ENCODE results near the gene MINDY4.

MINDY4 gene

GRCh38 chr7:30776971-30777370 is 5.8 kb downstream of the MINDY4 start:
- DNase-seq = no peak

- no peak for DNase-seq
Measured at GRCh38 chr7:30778255-30779025, 7.2 kb downstream of the MINDY4 start.

- no peak for DNase-seq
Measured at GRCh38 chr7:30779574-30779973, 8.4 kb downstream of the MINDY4 start.

GRCh38 chr7:30780941-30781340 is 9.7 kb downstream of the MINDY4 start:
- no peak for DNase-seq

GRCh38 chr7:30782690-30783089 is 11.5 kb downstream of the MINDY4 start:
- no peak for DNase-seq

GRCh38 chr7:30785786-30786185 is 14.6 kb downstream of the MINDY4 start:
- no peak for DNase-seq

- no peak for DNase-seq
Measured at GRCh38 chr7:30787486-30787885, 16.3 kb downstream of the MINDY4 start.

GRCh38 chr7:30788640-30789333 is 17.6 kb downstream of the MINDY4 start:
- DNase-seq = no peak

GRCh38 chr7:30789334-30789711 is 18.1 kb downstream of the MINDY4 start:
- no peak for DNase-seq

GRCh38 chr7:30790356-30790755 is 19.1 kb downstream of the MINDY4 start:
- DNase-seq = no peak

- DNase-seq = no peak
Measured at GRCh38 chr7:30791114-30791513, 19.9 kb downstream of the MINDY4 start.

GRCh38 chr7:30795161-30795948 is 24.1 kb downstream of the MINDY4 start:
- no peak for DNase-seq

GRCh38 chr7:30796105-30796869 is 25.1 kb downstream of the MINDY4 start:
- no peak for DNase-seq

GRCh38 chr7:30797176-30798040 is 26.2 kb downstream of the MINDY4 start:
- DNase-seq = no peak

GRCh38 chr7:30799206-30799975 is 28.2 kb downstream of the MINDY4 start:
- DNase-seq = no peak

GRCh38 chr7:30799976-30800661 is 28.9 kb downstream of the MINDY4 start:
- DNase-seq = no peak

- peak; percentile 71 for DNase-seq
Measured at GRCh38 chr7:30800785-30801252, 29.6 kb downstream of the MINDY4 start.

GRCh38 chr7:30802812-30803211 is 31.6 kb downstream of the MINDY4 start:
- no peak for DNase-seq

GRCh38 chr7:30804078-30804661 is 33.0 kb downstream of the MINDY4 start:
- no peak for DNase-seq

All from RPMI8226 (cell line).